ENCODE measurements around the gene ASB5. TPM values are rescaled to one million over a fixed set of nuclear protein-coding genes. Genes with fewer than 3 reads are reported as not detected.
A peak's percentile ranks its signal among the peaks of the same experiment; 100 is the strongest.
"Not testable (repeated sequence)": the region's sequence is repeated elsewhere in the genome, so short reads cannot be mapped to it uniquely, and the experiment has no call there.

The ASB5 gene
- total RNA-seq, 8 experiments from 2014 or later = 0.28 to 0.33 TPM; not detected in 6

DNA sequence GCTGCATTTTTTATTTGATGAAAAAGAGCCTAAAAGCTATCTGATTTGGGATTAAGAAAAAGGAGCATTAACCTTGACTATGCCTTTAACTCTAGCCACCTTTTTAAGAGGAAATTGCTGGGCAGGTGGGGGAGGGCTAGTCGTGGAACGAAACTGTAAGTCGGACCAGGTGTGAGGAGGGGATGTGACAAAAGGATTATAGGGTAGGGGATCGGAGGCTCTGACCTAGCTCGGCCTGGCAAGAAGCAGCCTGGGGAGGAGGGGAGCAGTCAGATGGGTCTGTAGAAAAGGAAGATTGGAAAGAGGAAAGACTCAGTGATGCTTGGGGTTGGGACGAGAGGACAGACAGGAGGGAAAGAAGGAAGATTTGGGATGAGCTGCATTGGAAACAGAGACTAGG, 29.6 kb upstream of the ASB5 start:
- WGBS, 10 experiments = 4 to 100% (median 86%) methylated on average over 1 to 6 of the region's 6 CpGs
- Histone ChIP-seq H3K4me1 (replicated peaks in 1 of 2) (no peaks in the 10 kb centered on the region), H3K27ac (no peak overlapping the region), H3K4me3 (no peak overlapping the region)
- ATAC-seq (replicated peaks in 6 of 8) = no peak
- in situ Hi-C loops (cut with MboI; ENCODE audit: low pct_unique_long_range_greater_than_20kb in 2 of 9, low sequenced_read_pairs in 9 of 9, unreplicated experiment in 9 of 9) = no loop called here

DNA sequence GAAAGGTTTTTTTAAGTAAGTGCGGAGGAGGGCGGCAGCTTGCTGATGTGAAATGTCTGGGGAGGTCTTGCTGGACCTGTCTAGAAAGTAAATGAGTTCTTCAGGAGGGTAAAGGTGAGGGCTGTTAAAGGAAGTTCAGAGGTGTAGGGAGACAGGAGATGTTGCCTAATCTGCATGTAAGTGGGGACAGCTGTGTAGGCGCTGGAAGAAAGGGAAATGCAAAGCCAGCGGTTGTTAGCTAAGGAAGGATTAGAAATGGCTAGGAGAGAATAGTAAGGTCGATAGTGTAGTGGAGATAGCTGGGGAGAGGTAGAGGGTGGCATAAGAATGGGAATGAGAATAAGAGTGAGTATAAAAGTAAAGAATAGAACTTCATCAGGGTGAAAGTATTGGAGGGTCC, 26.9 kb upstream of the ASB5 start:
- H3K4me1 ChIP-seq (replicated peaks in 1 of 2); H3K4me3 ChIP-seq; in situ Hi-C loops (cut with MboI; ENCODE audit: low pct_unique_long_range_greater_than_20kb in 2 of 9, low sequenced_read_pairs in 9 of 9, unreplicated experiment in 9 of 9); ATAC-seq (replicated peaks in 6 of 8); H3K27ac ChIP-seq: not testable (repeated sequence)
- WGBS, 10 experiments = 0 to 86% (median 69%) methylated on average over 1 to 5 of the region's 5 CpGs; no CpG with 5 or more reads in 3 of the 10 experiments

DNA sequence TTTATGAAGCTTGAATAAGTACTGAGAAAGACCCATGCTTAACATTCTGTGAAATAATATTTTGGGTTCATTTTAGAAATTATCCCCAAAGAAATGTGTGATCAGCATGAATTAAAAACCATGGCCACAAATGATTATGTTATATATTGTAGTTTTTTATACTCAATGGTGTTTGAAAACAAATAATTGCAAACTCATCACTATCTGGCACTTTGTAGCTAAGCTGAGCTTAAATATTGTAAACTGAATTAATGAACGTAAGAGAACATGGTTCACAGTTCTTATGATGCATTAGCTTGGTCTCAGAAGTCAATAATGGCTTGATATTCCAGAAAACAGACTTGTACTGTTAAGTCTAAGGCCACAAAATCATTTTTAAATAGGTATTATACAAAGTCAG, 24.6 kb upstream of the ASB5 start:
- H3K4me1 ChIP-seq (replicated peaks in 1 of 2) = no peaks in the 10 kb centered on the region
- ATAC-seq (replicated peaks in 6 of 8) = no peak
- in situ Hi-C loops (cut with MboI; ENCODE audit: low pct_unique_long_range_greater_than_20kb in 2 of 9, low sequenced_read_pairs in 9 of 9, unreplicated experiment in 9 of 9) = no loop called here
- H3K27ac ChIP-seq = no peak overlapping the region
- 40 to 100% (median 100%) methylated on average over 1 of the region's 1 CpG; no CpG with 5 or more reads in 1 of the 10 experiments for WGBS, 10 experiments
- no peak overlapping the region for H3K4me3 ChIP-seq

DNA sequence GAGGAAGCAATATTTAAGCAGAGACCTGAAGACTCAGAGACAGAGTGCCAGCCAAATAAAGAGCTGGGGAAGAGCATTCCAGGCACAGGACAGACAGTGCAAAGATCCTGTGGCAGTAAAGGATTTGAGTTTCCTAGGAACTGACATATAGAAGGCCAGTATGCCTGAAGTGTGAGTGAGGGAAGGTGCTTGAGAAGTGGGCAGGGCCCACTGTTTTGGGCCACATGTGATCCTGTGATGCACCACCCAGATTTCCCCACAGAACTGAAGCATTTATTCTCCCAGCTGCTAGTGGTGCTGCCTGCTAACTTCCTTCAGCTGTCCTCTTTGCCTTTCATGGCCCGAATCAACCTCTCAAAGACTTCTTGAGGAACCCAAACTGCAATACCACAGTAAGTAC, 23.9 kb upstream of the ASB5 start:
- in situ Hi-C loops (cut with MboI; ENCODE audit: low pct_unique_long_range_greater_than_20kb in 2 of 9, low sequenced_read_pairs in 9 of 9, unreplicated experiment in 9 of 9) = no loop called here
- peak in 1 of 8 experiments; percentile 71 for ATAC-seq (replicated peaks in 6 of 8)
- no peaks in the 10 kb centered on the region for H3K4me1 ChIP-seq (replicated peaks in 1 of 2)
- 60 to 83% (median 80%) methylated on average over 1 of the region's 1 CpG; no CpG with 5 or more reads in 7 of the 10 experiments for WGBS, 10 experiments
- H3K4me3 ChIP-seq = no peak overlapping the region
- H3K27ac ChIP-seq = no peak overlapping the region

DNA sequence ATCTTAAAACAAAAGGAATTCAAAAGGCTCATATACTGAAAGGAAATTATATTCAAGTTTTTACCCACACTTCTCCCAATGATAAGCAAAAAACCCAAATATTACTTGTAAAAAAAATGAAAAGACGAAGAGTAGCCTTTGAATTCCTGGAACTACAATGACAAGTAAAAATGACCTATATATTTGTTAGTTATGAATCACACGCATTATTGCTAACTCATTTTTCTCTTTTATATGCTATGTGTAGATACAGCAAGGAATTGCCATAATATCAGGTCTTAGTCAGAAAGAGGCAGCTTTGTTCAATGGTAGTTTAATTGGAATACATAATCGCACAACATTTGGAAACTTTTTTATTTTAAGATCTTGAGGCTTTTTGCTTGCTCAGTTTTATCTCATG, 22.7 kb upstream of the ASB5 start:
- Histone ChIP-seq H3K27ac (no peak overlapping the region), H3K4me3 (no peak overlapping the region), H3K4me1 (replicated peaks in 1 of 2) (no peaks in the 10 kb centered on the region)
- ATAC-seq (replicated peaks in 6 of 8) = no peak
- 71 to 100% (median 91%) methylated on average over 1 to 3 of the region's 3 CpGs; no CpG with 5 or more reads in 1 of the 10 experiments for WGBS, 10 experiments
- in situ Hi-C loops (cut with MboI; ENCODE audit: low pct_unique_long_range_greater_than_20kb in 2 of 9, low sequenced_read_pairs in 9 of 9, unreplicated experiment in 9 of 9) = no loop called here

DNA sequence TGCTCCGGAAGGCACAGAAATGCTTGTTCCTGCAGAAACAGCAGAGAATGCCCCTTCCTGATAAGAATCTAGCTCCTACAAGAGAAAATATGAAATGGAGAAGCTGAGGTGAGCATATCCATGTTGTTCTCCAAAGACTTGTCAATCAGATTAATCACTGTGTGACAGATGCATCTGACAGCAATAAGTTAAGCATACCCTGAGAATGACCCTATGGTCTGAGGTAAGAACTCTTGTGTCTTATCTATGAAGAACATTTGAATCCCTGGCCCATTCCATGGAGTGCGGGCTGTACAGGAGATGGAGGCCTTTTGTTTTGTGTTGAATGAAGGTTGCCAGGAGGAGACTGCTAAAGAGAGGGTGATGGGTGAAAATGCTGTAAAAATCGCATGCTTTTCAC, 21.5 kb upstream of the ASB5 start:
- no peak for ATAC-seq (replicated peaks in 6 of 8)
- in situ Hi-C loops (cut with MboI; ENCODE audit: low pct_unique_long_range_greater_than_20kb in 2 of 9, low sequenced_read_pairs in 9 of 9, unreplicated experiment in 9 of 9) = no loop called here
- Histone ChIP-seq H3K4me1 (replicated peaks in 1 of 2) (no peaks in the 10 kb centered on the region), H3K4me3 (no peak overlapping the region), H3K27ac (no peak overlapping the region)
- WGBS, 10 experiments = 80 to 100% (median 93%) methylated on average over 1 to 3 of the region's 3 CpGs

DNA sequence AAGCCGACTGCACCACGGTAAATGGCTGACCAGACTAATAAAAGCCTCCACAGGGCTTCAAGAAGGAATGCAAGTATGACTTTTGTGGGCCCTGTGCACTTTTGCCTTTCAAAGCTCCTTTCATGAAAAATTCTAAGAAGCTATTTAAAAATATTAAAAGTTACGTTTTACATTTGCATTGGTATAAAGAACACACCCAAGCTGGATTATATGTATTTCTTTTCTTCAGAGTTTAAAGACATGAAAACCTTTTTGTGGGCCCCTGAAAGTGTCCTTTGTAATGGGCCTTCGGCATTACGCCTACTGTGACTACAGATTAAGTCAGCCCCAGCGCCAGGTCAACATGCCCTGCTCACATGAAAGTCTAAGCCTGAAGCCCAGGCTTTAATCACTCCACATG, 20.5 kb upstream of the ASB5 start:
- Histone ChIP-seq H3K27ac (no peak overlapping the region), H3K4me3 (no peak overlapping the region), H3K4me1 (replicated peaks in 1 of 2) (no peaks in the 10 kb centered on the region)
- WGBS, 10 experiments = 57 to 100% (median 84%) methylated on average over 2 to 6 of the region's 6 CpGs; no CpG with 5 or more reads in 1 of the 10 experiments
- no peak for ATAC-seq (replicated peaks in 6 of 8)
- in situ Hi-C loops (cut with MboI; ENCODE audit: low pct_unique_long_range_greater_than_20kb in 2 of 9, low sequenced_read_pairs in 9 of 9, unreplicated experiment in 9 of 9) = no loop called here

DNA sequence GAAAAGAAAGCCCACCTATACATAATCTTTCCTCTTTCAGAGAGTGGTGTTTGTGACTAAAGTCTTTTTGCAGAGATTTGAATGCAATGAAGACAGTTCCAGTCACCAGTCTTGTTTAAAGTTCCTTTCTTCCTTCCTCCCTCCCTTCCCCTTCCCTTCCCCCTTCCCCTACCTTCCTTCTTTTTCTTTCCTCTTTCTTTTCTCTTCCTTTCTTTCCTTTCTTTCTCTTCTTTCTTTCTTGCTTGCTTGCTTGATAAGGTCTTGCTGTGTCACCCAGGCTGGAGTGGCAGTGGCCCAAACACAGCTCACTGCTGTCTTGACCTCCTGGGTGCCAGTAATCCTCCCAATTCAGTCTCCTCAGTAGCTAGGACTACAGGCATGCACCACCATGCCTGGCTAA, 19.0 kb upstream of the ASB5 start:
- Histone ChIP-seq H3K4me1 (replicated peaks in 1 of 2) (no peaks in the 10 kb centered on the region), H3K4me3 (no peak overlapping the region), H3K27ac (no peak overlapping the region)
- ATAC-seq (replicated peaks in 6 of 8) = no peak
- in situ Hi-C loops (cut with MboI; ENCODE audit: low pct_unique_long_range_greater_than_20kb in 2 of 9, low sequenced_read_pairs in 9 of 9, unreplicated experiment in 9 of 9) = no loop called here

DNA sequence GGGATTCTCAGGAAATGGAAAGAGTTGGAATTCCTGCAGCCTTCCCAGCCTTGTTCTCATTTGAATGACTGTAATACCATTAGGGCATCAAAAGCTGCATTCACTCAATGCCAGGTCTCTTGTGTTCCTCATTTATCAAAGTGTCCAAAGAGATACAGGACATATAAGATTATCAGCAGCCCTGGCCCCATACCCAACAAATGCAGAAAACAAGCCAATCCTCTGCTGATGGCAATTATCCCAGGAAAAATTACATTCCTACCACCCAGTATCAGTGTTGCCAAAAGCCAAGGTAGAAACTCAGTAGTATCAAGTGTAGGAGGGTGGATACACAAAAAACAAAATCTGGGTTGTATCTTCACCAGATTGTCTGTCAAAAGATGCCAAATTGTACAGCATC, 18.5 kb upstream of the ASB5 start:
- ATAC-seq (replicated peaks in 6 of 8) = no peak
- in situ Hi-C loops (cut with MboI; ENCODE audit: low pct_unique_long_range_greater_than_20kb in 2 of 9, low sequenced_read_pairs in 9 of 9, unreplicated experiment in 9 of 9) = no loop called here
- no peak overlapping the region for H3K27ac ChIP-seq
- no peak overlapping the region for H3K4me3 ChIP-seq
- no peaks in the 10 kb centered on the region for H3K4me1 ChIP-seq (replicated peaks in 1 of 2)

DNA sequence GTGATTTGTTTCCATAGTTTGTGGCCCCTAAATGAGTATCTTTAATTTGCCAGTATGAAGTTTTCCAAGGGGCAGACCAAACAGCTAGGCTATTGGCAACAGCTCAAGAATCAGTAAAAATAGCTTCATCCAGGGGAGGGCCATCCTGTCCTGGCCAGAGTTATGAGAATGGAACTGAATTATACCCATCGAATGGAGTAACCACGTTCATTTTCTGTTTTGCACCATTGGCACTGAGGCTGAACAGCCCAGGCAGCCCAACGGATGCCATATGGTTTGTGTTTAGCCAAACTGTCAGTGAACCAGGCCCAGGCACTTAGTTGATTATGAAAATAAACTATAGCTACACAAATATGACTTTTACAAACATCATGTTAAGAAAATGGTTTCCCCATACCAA, 17.7 kb upstream of the ASB5 start:
- no peak for ATAC-seq (replicated peaks in 6 of 8)
- Histone ChIP-seq H3K4me1 (replicated peaks in 1 of 2) (no peaks in the 10 kb centered on the region), H3K27ac (no peak overlapping the region), H3K4me3 (no peak overlapping the region)
- in situ Hi-C loops (cut with MboI; ENCODE audit: low pct_unique_long_range_greater_than_20kb in 2 of 9, low sequenced_read_pairs in 9 of 9, unreplicated experiment in 9 of 9) = no loop called here
- 0 to 100% (median 74%) methylated on average over 1 to 3 of the region's 3 CpGs for WGBS, 10 experiments

DNA sequence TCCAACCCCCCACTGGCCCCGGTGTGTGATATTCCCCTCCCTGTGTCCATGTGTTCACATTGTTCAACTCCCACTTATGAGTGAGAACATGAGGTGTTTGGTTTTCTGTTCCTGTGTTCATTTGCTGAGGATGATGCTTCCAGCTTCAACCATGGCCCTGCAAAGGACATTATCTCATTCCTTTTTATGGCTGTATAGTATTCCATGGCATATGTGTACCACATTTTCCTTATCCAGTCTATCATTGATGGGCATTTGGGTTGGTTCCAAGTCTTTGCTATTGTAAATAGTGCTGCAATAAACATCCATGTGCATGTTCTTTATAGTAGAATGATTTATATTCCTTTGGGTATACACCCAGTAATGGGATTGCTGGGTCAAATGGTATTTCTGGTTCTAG, 10.5 kb upstream of the ASB5 start:
- H3K4me1 ChIP-seq (replicated peaks in 1 of 2); H3K27ac ChIP-seq; in situ Hi-C loops (cut with MboI; ENCODE audit: low pct_unique_long_range_greater_than_20kb in 2 of 9, low sequenced_read_pairs in 9 of 9, unreplicated experiment in 9 of 9); H3K4me3 ChIP-seq; ATAC-seq (replicated peaks in 6 of 8): not testable (repeated sequence)
- 80 to 100% (median 100%) methylated on average over 1 of the region's 1 CpG; no CpG with 5 or more reads in 7 of the 10 experiments for WGBS, 10 experiments

DNA sequence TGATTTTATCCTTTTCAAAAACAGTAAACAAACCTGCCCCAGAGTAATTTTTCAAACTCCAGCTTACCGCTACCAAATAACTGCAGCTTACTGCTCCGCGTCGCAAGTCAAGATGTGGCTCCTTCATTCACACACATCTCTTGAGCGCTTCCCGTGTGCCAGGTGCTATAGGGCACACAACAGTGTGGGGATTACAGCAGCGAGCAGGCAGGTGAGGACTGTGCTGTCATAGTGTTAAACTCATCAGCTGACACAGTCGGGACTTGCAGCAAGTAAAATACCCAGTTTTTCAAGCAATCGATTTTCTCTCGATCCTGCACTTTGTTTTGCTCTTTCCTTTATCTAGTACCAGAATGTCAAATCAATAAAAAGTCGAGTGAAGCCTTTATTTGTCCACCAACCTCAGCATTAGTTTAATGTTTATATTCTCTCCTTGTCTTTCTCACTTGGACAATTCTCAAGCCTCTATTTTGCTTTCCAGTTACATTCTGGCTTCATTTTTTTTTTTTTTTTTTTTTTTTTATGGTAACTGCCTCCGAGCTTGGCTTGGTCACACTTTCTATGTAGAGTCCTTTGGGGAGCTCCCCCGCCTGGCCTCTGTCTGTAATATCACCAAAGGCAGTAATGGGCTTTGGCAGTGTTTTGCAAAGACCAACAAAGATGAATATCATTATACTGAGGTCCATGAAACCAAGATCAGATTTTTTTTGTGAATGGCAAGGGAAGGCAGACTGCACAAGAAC, 8.3 kb upstream of the ASB5 start:
- ATAC-seq (replicated peaks in 6 of 8) = peak in 7 of 8 experiments; percentile 51 to 91 (median 72)
- Histone ChIP-seq H3K4me3 (no peak overlapping the region), H3K4me1 (replicated peaks in 1 of 2) (no peaks in the 10 kb centered on the region), H3K27ac (no peak overlapping the region)
- in situ Hi-C loops (cut with MboI; ENCODE audit: low pct_unique_long_range_greater_than_20kb in 2 of 9, low sequenced_read_pairs in 9 of 9, unreplicated experiment in 9 of 9) = no loop called here
- WGBS, 10 experiments = 46 to 86% (median 65%) methylated on average over 4 to 13 of the region's 13 CpGs

DNA sequence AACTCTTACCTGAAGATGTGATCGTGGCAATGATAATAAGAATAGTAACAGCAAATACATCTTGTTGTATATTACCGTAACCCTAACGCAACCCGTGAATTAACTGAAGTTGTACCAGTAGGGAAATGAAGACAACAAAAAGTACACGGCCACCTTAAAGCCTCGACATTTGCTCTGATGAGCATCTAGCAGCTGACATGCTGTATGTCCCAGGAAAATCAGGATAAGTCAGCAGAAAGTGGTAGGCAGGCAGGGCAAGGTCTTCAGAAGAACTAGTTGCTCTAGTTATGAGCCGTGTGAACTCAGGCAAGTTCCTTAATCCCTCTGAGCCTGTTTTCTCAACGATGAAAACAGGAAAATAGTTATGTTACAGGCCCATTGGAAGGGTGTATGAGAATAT, 7.7 kb upstream of the ASB5 start:
- no peak for ATAC-seq (replicated peaks in 6 of 8)
- in situ Hi-C loops (cut with MboI; ENCODE audit: low pct_unique_long_range_greater_than_20kb in 2 of 9, low sequenced_read_pairs in 9 of 9, unreplicated experiment in 9 of 9) = no loop called here
- Histone ChIP-seq H3K4me1 (replicated peaks in 1 of 2) (no peaks in the 10 kb centered on the region), H3K27ac (no peak overlapping the region), H3K4me3 (no peak overlapping the region)
- WGBS, 10 experiments = 40 to 95% (median 88%) methylated on average over 2 to 8 of the region's 8 CpGs; no CpG with 5 or more reads in 1 of the 10 experiments

DNA sequence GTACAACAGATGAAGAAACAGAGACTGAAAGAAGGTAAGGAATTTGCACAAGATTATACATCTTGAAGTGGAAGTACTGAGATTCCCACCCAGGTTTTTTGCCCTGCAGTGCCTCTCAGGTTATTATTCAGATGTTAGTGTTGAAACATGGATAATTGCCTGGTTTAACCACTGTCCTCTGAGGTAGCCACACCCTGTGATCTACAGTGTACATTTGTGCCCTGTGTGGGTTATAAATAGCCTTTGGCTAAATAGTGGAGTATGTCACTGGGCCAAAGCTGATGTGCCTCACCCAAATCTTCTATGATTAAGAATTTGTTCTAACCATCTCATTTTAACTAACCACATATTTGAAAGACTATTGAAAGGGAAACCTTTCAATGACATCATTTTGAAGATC, 5.4 kb upstream of the ASB5 start:
- H3K27ac ChIP-seq = no peak overlapping the region
- peak in 3 of 8 experiments; percentile 56 to 79 (median 71) for ATAC-seq (replicated peaks in 6 of 8)
- no peak overlapping the region for H3K4me3 ChIP-seq
- in situ Hi-C loops (cut with MboI; ENCODE audit: low pct_unique_long_range_greater_than_20kb in 2 of 9, low sequenced_read_pairs in 9 of 9, unreplicated experiment in 9 of 9) = no loop called here
- H3K4me1 ChIP-seq (replicated peaks in 1 of 2) = no peaks in the 10 kb centered on the region

Measured in motor neuron (in vitro differentiated cells).